NCI-H2029 treated with DMSO at 0.1 percent for 48 hours (cell line): ENCODE data around the gene SHROOM3.

Experiments used
- DNase-seq: peaks from one replicate; lab custom pipeline; 2025; lab: John Stamatoyannopoulos, UW

Gene SHROOM3

DNA sequence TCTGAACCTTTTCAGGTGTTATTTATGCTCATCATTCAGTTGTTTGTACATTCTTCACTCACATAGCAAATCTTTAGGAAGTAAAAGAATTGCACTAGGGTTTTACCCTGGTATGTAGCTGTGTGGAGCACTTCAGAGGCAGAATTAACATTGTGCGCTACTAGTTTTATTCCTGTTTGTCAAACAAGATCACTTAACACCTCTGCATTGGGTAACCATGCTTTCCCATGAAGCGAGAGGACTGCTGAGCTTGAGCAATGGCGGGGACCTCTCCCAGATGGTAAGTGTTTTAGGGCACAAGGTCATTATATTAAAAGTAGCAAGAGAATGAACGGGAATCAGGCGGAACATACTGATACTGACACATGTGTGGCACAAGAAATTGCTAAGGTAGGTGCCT lies 59.2 kb downstream of the SHROOM3 start:
- DNase-seq = no peak

DNA sequence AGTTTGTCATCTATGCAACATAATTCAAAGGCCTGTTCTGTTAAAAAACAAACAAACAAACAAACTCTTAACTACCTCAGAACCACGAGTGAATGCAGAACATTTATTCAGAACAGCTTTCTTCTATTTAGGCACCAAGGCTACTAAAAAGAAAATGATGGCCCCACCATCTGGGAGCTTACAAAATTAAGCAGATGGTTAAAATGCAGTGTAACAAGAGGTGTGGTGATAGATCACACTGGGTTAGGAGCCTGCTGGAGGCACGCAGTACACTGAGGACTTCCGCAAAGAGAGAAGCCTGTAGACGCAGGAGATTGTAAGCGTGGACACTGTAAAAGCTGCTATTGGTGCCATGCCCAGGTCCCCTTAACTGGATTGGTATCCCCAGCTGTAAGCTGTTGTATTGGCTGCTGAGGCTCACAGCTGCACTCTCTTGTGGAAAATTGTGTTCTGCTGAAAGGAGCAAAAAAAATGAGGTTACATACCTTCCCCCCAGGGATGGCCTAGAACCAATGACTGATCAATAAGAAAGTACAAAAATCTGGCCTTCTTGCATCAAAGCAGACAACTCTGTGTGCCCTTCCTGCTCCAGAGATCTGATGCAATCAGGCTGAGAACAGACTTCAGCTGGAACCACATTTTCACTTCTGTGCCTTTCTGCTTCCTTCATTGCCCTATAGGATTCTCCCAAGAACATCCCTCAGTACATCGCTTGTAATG lies 60.0 kb downstream of the SHROOM3 start:
- DNase-seq = no peak

DNA sequence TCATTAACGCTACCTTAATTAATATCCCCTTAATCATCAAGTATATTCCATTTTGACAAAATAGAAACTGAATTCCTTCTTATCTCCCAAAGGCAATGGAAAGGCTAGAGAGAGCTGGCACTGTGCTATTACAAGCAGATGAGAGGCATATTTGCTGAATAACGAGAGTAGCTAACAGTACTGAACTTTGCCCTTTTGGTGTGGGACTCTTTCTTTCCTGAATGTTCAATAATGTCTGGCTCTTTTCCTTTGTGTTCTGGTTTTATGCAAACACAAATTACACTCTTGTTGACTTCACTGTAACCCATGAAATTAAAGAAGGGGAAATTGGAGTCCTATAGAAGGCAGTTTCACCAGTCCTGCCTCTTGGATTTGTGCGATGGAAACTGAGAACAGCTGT lies 63.5 kb downstream of the SHROOM3 start:
- no peak for DNase-seq

DNA sequence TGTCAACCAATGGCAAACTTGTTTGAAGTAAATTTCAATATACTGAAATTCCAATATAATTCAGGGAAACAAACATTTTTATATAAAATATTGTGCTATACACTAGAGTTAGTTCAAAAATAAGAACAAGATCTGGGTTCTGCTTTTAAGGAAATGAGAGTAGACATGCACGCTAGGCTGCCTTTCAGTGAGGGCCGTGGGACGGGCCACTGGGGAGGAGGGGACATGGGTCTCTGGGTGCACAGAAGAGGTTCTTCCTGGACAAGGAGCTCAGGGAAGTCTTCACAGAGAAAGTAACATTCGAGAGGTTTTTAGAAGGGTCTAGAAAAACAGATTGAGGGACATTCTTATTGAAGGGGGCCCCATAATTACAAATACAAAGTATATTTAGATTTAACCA lies 64.4 kb downstream of the SHROOM3 start:
- no peak for DNase-seq

DNA sequence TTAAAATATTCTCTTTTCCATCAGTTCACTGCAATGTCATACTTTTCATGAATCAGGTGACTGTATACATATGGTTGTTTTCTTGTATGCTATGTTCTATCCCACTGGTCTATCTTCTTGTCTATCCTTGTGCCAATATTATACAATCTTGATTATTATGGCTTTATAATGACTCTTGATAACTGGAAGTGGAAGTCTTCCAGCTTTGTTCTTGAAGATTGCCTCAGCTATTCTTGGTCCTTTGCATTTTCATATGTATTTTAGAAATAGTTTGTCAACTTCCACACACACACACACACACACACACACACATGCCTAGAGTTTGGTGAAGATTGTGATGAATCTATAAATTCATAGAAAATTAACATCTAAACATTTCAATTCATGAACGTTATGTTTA lies 67.9 kb downstream of the SHROOM3 start:
- DNase-seq = no peak

DNA sequence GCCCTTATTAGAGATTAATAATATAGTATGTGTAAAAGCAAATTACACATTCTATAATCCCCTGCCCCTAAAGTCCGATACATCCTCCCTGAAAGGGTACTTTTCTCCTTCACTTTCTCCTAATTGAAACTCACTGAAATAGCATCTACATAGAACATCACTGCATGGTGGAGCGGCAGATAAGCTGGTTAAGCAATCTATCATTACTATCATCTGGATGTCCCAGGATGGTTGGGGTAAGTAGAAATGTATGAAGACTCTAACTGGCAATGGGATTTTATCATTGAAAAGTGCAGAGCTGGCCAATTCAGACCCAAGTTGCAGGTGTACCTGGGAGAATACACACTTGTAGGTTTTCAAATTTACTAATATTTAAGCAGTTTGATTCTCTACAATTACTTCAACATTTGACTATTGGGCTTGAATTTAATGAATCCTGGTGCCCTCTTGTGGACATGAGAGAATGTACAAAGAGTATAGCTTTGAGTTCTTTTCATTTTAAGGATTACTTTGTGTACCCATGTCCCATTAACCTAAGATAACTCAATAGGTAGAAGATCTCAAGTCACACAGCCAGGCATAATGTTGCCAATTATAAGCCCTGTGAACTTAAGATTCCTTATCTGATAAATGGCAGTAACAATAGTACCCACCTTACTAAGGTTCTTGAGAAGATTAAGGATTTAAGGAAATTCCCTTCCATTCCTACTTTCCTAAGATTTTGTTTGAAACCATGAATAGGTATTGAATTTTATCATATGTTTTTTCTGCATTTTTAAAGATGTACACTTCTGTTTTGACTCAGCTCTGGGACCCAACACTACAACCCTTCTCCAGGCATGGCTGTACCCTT lies 69.8 kb downstream of the SHROOM3 start:
- peak; percentile 26 for DNase-seq

DNA sequence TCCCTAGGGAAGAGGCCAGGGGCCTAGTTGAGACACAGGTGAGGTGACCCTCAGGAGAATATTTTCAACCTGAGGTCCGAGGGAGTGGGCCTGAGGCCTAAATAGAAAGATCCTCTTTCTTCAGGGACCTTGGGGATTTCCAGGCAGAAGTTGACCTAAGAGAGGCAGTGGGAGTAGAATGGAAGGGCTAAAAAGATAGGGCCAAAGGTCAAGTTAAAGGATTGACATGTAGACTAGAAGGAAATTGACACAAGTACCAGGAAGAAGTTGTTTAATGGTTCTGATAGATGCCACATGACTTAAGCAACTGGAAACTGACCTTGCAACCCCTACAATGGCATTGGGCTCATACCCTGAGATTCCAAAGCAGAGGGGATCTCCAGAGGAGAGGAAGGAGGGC lies 76.9 kb downstream of the SHROOM3 start:
- no peak for DNase-seq

DNA sequence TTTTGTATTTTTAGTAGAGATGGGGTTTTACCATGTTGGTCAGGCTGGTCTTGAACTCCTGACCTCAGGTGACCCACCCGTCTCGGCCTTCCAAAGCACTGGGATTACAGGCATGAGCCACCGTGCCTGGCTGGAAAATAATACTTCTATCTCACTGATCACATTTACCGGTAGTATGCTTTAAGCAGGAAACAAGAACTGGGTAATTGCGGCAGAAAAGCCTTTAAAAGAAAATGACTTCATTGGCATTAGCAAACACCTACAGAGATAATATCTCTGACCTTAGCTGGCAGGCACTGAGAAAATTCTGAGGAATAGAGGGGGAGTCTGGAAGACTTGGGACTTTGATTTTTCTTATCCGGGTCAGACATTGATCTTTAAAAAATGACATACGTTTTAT lies 78.5 kb downstream of the SHROOM3 start:
- DNase-seq = no peak

DNA sequence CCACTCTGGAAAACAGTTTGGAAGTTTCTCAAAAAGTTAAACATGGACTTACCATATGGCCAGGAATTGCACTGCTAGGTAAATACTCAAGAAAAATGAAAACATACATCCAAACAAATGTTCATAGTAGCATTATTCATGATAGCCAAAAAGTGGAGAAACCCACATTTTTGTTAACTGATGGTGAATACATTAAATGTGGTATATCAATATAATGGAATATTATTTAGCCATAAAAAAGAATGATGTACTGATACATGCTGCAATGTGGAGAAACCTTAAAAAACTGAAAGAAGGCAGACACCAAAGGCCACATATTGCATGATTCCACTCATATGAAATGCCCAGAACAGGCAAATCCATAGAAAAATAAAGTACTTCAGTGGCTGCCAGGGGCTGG lies 79.1 kb downstream of the SHROOM3 start:
- no peak for DNase-seq

DNA sequence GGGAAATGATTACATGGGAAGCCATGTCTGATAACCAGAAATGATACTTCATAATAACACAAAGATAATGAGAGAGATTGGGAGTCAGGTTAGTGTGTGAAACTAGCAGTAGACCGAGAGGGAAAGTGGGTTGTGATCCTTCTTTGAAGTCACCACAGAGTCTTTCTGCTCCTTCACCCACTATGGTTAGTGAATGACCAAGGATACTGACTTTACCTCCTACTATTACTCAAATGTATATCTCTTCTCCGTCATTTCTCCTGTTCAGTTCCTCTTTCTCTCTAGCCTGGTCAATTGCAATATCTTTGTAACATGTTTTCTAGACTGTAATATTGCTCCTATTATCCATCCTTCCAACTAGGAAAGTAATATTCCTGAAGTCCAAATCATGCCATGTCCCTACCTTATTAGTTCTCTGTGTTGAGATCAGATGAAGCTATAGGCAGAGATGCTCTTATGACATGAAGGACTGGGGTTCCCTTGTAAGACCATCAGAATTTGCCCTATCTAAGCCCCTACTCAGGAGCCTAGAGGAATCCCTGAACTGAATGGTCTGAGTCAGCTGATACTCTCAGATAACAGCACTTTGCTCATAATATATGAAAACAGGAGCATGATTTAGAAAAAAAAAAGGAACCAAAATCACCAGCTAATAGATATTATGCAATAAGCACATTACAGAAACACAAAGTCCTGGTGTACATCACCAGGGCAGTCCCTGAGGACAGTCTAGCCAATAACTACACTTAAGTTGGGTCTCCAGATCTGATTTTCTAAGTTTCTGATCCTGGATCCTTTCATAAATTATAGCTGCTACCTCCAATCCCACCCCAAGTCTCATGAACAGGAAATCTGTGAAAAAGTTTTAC lies 81.2 kb downstream of the SHROOM3 start:
- no peak for DNase-seq

DNA sequence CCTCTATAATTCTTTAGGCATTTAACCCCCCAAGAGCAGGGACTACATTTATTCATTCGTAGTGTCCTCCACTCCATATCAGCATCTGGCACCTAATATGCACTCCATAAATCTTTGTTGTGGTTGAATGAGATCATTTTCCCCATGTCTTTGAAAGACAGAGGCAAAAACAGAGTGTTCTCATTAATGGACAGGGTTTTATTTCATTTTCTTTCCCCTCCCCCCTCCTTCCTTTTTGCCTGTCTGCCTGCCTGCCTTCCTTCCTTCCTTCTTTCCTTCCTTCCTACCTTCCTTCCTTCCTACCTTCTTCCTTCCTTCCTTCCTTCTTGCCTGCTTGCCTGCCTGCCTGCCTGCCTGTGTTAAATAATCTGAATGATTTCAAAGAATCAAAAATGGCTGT lies 83.2 kb downstream of the SHROOM3 start:
- no peak for DNase-seq

DNA sequence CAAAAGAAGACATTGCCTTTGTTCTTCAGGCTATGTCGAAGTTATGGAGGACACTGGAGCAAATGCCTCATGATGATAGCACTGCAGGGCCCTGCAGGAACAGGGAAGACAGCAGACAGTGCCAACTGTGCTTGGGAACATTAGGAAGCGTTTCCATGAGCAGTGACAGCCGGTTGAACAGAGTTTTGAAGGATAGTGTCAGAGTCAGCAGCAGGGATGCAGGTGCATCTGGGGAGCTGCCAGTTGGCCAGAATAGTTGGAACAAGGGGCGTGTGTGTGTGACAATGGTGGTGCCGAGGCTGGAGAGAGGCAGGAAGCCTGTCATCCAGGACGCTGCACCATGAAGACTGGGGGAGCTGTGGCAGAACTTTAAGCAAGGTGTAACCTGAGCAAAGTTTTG lies 88.6 kb downstream of the SHROOM3 start:
- DNase-seq = no peak

DNA sequence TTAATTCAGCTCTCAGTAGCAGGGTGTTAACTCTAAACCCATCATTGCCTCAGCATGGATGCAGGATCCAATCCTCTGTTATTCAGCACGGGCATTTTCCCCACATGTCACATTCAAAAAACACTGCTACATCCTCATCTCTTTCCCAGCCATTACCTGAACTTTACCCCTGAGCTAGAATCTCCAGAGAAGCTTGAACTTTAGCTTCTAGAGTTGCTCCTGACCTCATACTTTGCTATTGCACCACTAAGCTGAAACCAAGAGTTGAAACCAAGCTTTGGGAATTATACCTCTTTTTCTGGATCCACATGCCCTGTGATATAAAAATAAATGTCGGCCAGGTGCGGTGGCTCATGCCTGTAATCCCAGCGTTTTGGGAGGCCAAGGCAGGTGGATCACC lies 90.7 kb downstream of the SHROOM3 start:
- no peak for DNase-seq

DNA sequence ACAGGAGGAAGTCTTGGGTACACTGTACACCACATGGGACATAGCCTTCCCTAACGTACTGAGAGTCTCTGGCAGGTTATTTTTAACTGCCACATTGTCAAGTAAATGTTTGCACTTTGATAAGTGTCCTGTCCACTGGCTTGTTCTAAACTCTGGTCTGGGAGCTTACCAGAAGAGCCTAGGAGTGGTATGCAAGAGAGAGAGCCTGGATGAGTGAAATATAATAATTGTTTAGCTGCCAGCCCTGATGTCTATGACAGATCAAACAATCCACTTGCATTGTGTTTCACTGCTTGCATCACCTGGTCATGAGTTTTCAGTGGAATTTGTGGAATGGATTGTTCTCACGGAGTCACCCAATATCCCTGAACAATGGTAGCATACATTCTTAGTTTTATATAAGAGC lies 91.6 kb downstream of the SHROOM3 start:
- peak; percentile 83 for DNase-seq

DNA sequence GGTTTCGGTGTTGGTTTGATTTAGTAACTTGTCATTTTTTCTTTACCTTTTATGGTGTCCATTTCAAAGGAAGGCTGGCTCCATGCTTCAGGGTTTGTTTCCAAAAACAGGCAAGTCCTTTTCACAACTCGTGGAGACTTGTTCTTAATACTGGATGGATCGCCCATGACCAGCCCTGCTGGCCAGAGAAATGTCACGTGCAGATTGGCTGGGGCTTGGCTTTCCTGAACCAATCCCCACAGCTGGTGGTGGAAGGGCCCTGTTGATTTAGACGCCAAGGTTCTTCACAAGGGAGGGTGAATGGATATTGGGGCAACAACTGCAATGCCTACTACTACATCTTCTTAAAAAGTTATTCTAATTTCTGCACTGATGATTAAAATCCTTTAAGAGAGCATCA lies 92.6 kb downstream of the SHROOM3 start:
- DNase-seq = no peak

DNA sequence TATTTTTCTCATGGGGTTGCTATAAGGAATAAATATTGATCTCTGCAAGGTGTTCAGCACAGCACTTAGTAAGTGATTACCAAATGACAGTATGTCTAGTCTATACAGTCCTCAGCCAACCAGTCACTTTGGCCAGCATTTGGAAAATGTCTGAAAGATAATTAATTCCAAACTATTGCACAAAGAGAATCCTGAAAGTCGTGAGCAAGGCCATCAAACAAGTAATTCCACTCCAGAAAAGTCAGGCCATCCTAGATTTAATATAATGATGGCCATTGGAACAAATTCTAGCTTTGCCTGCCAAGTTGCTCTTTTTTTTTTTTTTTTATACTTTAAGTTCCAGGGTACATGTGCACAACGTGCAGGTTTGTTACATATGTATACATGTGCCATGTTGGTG lies 96.6 kb downstream of the SHROOM3 start:
- DNase-seq = no peak

DNA sequence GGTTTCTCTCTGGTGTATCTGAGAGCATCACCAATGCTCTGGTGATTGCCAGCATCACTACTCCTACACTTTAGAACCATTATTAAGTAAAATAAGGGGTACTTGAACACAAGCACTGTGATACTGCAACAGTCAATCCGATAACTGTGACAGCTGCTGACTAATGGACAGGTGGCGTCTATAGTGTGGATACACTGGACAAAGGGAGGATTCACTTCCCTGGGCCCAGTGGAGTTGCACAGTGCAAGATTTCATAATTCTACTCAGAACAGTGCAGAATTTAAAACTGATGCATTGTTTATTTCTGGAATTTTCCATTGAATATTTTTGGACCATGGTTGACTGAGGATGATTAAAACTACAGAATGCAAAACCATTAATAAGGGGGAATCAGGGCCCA lies 97.8 kb downstream of the SHROOM3 start:
- no peak for DNase-seq

DNA sequence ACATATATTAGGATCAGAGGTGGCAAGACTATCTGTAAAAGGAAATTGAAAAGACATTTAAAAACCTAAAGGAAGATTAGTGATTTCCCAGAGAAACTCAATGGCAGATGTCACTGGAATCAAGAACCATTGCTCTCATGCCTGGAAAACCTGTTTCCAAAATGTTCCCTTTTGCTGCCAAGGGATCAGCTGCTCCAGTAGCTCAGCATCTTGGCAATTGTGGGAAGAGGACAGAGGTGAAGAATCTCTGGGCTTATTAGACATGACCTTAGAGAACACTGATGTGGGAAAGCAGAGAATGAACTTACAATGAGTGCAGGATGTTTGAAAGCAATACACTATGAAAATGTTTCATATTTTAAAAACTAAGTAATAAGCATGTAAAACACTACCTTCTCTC lies 98.3 kb downstream of the SHROOM3 start:
- no peak for DNase-seq

DNA sequence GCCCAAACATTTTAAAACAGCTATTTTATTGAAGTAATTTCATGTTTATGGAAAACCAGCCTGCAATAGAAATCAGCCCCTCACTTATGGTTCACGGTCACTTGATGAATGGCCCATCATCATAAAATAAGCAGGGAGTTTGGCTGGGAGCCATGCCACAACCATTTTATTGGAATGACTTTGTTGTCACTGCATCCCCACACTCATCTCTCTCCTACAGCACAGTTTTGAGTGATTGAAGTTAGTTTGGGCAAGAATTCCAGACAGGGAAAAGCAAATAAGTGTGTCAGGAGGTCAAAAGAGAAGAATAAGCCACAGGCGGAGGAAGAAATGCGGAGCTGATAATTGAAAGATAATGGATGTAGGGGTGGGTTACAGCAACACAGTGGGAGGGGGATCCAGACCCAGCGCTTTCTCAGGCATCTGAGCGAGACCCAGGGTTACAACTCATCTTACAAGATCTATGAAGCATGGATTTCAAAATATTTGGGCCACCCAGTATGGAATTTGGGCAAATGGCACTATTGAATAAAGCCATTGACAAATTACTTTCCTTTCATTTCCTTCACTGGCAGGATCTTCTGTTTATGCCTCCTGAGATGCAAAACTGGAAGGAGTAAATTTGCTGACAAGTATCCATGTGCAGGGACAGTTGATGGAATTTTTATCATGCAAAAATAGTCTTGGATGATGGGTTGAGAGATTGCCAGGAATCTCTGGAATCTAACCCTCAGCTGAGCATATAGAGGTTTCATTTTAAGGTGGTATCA lies 100.8 kb downstream of the SHROOM3 start:
- no peak for DNase-seq

DNA sequence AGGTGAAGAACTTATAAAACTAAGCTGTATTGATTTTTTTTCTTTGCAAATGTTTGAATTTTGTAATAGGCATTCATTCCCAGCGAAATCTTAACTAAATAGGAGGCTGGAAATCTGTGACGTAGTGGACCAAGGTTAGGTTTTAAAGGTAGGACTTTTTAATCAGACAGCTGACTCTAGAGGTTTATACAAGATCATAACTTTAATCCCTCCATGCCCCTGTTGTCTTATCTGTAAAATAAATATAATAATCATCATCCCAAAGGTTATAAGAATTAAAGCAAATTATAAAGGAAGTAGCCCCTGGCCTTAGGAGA lies 101.3 kb downstream of the SHROOM3 start:
- DNase-seq = no peak

DNA sequence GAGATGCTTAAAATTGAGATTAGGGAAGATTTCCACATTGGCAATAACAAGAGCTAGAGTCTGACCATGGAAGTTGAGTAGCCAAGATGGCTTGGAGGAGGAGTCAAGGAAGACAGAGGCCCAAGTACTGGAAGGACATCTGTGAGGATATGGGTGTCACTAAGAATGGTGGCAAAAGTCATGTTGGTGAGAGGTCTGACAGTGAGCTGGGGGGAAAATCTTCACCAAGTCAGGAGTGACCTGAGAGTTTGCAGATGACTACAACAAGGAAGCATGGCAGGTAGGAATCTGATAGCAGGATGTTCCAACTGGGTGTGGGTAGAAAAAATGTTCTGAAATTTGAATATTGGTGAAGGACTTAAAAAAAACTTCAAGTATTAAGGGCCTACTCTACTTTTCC lies 103.3 kb downstream of the SHROOM3 start:
- no peak for DNase-seq

DNA sequence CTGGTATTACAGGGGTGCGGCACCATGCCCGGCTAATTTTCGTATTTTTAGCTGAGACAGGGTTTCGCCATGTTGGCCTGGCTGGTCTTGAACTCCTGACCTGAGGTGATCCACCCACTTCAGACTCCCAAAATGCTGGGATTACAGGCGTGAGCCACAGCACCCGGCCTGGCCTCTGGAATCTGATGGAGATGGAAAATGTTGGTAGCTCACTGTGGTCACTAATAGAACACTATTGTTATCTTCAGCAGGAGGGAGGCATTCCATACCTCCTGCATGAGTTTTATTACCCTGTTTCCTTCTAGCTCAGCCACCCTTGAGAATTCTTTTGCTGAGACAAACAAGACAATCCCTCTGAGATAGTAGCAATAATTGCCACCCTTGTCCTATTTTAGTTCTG lies 105.0 kb downstream of the SHROOM3 start:
- no peak for DNase-seq
